ENCODE results near the gene EPHB6.

Gene EPHB6

DNA sequence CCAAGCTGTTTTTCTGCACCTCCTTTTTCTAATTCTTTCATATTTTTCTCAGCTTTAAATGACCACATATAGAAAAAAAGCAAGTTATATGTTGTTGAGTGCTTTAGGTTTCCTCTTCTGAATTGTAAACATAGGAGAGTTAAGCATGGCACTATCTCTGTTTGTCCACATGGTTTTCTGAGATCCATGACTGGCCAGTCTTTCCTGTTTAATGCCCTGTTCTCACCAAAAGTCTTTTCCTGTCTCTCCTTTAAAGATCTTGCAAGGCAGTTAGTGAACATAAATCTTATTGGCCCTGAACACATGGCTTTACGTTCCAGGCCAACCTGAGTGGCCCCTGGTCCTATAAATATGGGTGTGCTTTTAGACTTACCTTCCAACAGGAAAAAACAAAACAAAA, 59.2 kb downstream of the EPHB6 start:
- no peaks in the 10 kb centered on the region for H3K36me3 ChIP-seq (ENCODE audit: control insufficient read depth in 2 of 2, insufficient read depth in 2 of 2, low read length in 2 of 2)
- no peak overlapping the region for H3K4me3 ChIP-seq (ENCODE audit: low read length in 2 of 2)
- no peaks in the 10 kb centered on the region for H3K9me3 ChIP-seq (ENCODE audit: control insufficient read depth in 2 of 2, low read length in 2 of 2)
- H3K27me3 ChIP-seq (ENCODE audit: control insufficient read depth in 1 of 2, insufficient read depth in 2 of 2, low read length in 2 of 2), result peaks cover 0 to 2% of the 10 kb centered on the region in 2 donors
- no peaks in the 10 kb centered on the region for H3K4me1 ChIP-seq (ENCODE audit: control insufficient read depth, insufficient read depth, low read length)
- no peak overlapping the region for H3K27ac ChIP-seq (ENCODE audit: low read length)
- H3K9ac ChIP-seq (ENCODE audit: low read length in 2 of 2), result no peak overlapping the region

DNA sequence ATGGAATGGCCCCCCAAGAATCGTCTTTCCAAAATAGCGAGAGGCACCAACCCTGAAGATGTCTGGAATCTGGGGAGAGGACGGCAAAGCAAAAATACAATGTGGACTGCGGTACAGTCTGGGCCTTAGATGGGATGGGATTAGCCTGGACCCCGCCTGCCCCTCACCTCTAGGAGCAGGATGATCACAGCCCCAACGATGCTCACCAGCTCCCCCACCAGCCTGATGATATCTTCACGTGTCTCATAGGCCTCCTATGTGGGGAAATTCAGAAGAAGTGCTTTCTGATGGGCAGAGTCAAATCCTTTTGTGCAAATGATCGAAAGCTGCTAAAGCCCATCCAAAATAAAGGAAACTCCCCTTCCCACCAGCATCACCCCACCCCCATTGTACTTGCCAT, 60.4 kb downstream of the EPHB6 start:
- no peak overlapping the region for H3K4me3 ChIP-seq (ENCODE audit: low read length in 2 of 2)
- H3K9me3 ChIP-seq (ENCODE audit: control insufficient read depth in 2 of 2, low read length in 2 of 2), result no peaks in the 10 kb centered on the region
- peaks cover 0 to 2% of the 10 kb centered on the region in 2 donors for H3K27me3 ChIP-seq (ENCODE audit: control insufficient read depth in 1 of 2, insufficient read depth in 2 of 2, low read length in 2 of 2)
- no peak overlapping the region for H3K27ac ChIP-seq (ENCODE audit: low read length)
- H3K9ac ChIP-seq (ENCODE audit: low read length in 2 of 2), result no peak overlapping the region
- H3K4me1 ChIP-seq (ENCODE audit: control insufficient read depth, insufficient read depth, low read length), result no peaks in the 10 kb centered on the region
- H3K36me3 ChIP-seq (ENCODE audit: control insufficient read depth in 2 of 2, insufficient read depth in 2 of 2, low read length in 2 of 2), result no peaks in the 10 kb centered on the region

DNA sequence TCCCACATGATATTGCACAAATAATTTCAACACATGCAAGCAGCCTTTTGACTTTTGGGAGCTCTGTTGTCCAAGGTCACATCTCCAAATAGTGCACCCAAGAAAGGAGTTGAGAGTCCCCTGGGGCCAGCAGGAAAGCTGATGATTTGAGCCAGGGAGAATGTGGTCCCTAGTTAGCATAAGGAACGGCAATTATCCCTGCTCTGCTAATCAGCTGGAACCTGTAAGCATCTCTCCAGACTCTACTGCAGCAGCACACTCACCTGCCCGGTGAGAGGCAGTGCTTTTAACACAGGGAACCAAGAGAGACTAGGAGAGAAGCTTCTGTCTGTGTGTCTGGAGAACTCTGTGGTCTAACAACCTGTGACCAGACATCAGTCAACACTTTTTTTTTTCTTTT, 61.6 kb downstream of the EPHB6 start:
- H3K4me3 ChIP-seq (ENCODE audit: low read length in 2 of 2), result no peak overlapping the region
- peaks cover 0 to 2% of the 10 kb centered on the region in 2 donors for H3K27me3 ChIP-seq (ENCODE audit: control insufficient read depth in 1 of 2, insufficient read depth in 2 of 2, low read length in 2 of 2)
- H3K9me3 ChIP-seq (ENCODE audit: control insufficient read depth in 2 of 2, low read length in 2 of 2), result no peaks in the 10 kb centered on the region
- no peaks in the 10 kb centered on the region for H3K36me3 ChIP-seq (ENCODE audit: control insufficient read depth in 2 of 2, insufficient read depth in 2 of 2, low read length in 2 of 2)
- H3K4me1 ChIP-seq (ENCODE audit: control insufficient read depth, insufficient read depth, low read length), result no peaks in the 10 kb centered on the region
- H3K27ac ChIP-seq (ENCODE audit: low read length), result no peak overlapping the region
- no peak overlapping the region for H3K9ac ChIP-seq (ENCODE audit: low read length in 2 of 2)

DNA sequence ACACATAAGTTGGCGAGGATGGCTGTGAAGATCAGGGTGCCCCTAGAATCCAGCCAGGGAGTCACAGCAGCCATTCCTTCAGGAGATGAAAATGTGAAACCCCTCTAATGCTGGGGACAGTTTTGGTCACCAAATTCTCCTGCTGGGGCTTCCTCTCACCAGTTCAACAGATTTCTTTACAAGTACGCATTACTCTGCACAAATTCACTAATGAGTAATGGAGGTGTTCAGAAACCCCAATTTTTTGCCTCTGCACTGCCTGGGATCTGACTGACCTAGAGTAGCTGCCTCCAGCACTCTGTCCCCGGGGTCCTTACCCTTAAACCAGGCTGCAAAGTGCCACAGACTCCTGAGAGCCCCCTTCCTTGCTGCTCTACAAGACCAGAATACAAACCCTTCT, 62.6 kb downstream of the EPHB6 start:
- no peak overlapping the region for H3K9ac ChIP-seq (ENCODE audit: low read length in 2 of 2)
- no peak overlapping the region for H3K4me3 ChIP-seq (ENCODE audit: low read length in 2 of 2)
- H3K36me3 ChIP-seq (ENCODE audit: control insufficient read depth in 2 of 2, insufficient read depth in 2 of 2, low read length in 2 of 2), result no peaks in the 10 kb centered on the region
- peaks cover 0 to 2% of the 10 kb centered on the region in 2 donors for H3K27me3 ChIP-seq (ENCODE audit: control insufficient read depth in 1 of 2, insufficient read depth in 2 of 2, low read length in 2 of 2)
- H3K9me3 ChIP-seq (ENCODE audit: control insufficient read depth in 2 of 2, low read length in 2 of 2), result no peaks in the 10 kb centered on the region
- H3K4me1 ChIP-seq (ENCODE audit: control insufficient read depth, insufficient read depth, low read length), result no peaks in the 10 kb centered on the region
- H3K27ac ChIP-seq (ENCODE audit: low read length), result no peak overlapping the region

DNA sequence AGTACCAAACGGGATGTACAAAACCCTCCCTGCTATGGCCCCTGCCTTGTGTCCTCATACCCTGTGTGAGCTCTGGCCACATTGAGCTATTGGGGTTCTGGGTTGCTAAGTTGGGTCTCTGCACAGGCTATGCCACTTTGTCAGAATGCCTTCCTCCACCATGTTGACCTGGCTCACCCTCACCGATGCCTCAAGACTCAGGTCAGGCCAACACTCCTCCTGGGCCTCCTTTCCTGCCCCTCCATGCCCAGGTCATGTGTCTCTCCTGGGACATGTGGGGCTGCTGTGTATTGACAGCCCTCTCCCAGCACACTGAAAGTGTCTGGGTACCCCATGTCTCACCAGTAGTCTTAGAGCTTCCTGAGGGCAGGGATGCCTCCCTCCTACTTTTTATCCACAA, 64.0 kb downstream of the EPHB6 start:
- H3K27me3 ChIP-seq (ENCODE audit: control insufficient read depth in 1 of 2, insufficient read depth in 2 of 2, low read length in 2 of 2), result peaks cover 0 to 2% of the 10 kb centered on the region in 2 donors
- H3K4me3 ChIP-seq (ENCODE audit: low read length in 2 of 2), result no peak overlapping the region
- no peaks in the 10 kb centered on the region for H3K9me3 ChIP-seq (ENCODE audit: control insufficient read depth in 2 of 2, low read length in 2 of 2)
- no peaks in the 10 kb centered on the region for H3K36me3 ChIP-seq (ENCODE audit: control insufficient read depth in 2 of 2, insufficient read depth in 2 of 2, low read length in 2 of 2)
- H3K27ac ChIP-seq (ENCODE audit: low read length), result no peak overlapping the region
- no peak overlapping the region for H3K9ac ChIP-seq (ENCODE audit: low read length in 2 of 2)
- H3K4me1 ChIP-seq (ENCODE audit: control insufficient read depth, insufficient read depth, low read length), result no peaks in the 10 kb centered on the region

DNA sequence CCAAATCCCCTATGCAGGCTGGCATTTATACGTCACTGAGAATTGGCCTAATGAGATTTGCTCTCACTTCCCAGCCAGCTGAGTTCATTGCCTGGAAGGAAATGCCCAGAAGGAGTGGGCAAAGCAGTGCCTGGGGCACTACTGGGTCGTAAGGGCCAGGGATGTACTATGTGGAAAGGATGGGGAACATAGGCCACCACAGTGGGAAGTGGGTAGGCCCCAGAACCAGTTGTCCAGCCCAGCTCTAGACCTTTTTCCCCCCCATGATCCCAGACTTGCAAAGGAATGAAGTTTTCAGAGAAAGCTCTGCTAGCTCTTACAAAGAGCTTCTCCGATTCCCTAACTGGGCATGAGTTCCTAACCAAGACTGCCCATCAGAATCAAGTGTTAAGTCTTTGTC, 64.8 kb downstream of the EPHB6 start:
- Histone ChIP-seq H3K4me1 (ENCODE audit: control insufficient read depth, insufficient read depth, low read length) (no peaks in the 10 kb centered on the region), H3K27ac (ENCODE audit: low read length) (no peak overlapping the region), H3K27me3 (ENCODE audit: control insufficient read depth in 1 of 2, insufficient read depth in 2 of 2, low read length in 2 of 2) (peaks cover 0 to 2% of the 10 kb centered on the region in 2 donors), H3K9me3 (ENCODE audit: control insufficient read depth in 2 of 2, low read length in 2 of 2) (no peaks in the 10 kb centered on the region), H3K4me3 (ENCODE audit: low read length in 2 of 2) (no peak overlapping the region), H3K9ac (ENCODE audit: low read length in 2 of 2) (no peak overlapping the region), H3K36me3 (ENCODE audit: control insufficient read depth in 2 of 2, insufficient read depth in 2 of 2, low read length in 2 of 2) (no peaks in the 10 kb centered on the region)

Measured in stomach smooth muscle (tissue), 2 donors.